Activated CD8-positive, alpha-beta T cell treated with anti-CD3 and anti-CD28 coated beads, Interleukin-2, amount 10 ng/mL, durations not matched to agents 7 days and 5 days (primary cell): ENCODE results near the gene SAG. TPM values are rescaled to one million over a fixed set of nuclear protein-coding genes. Genes with fewer than 3 reads are reported as not detected.

ENCODE experiments used
- ATAC-seq: fragments of 150-1000 bp; cut with Tn5 transposase; one replicate; pipeline ENCODE4 v1.10.0; 2021; ENCODE audit warnings: moderate library complexity
- CTCF ChIA-PET: fragments of 350-600 bp; sonication (Branson Sonifier 250); formaldehyde crosslinking; loops from one replicate; lab custom pipeline; 2021; ENCODE audit warnings: antibody characterized with exemption; lab: Charles Lee
- POLR2A ChIA-PET: fragments of 350-600 bp; sonication (Branson Sonifier 250); formaldehyde crosslinking; loops from one replicate; lab custom pipeline; 2021; ENCODE audit warnings: antibody characterized with exemption; lab: Charles Lee
- DNase-seq: peaks from one replicate; pipeline ENCODE4 v3.0.0-alpha.2; 2020
- H3K27ac Mint-ChIP-seq: one replicate; pipeline ENCODE4 v1.8.0; 2021; ENCODE audit warnings: mild to moderate bottlenecking, mixed read lengths
- H3K27me3 Mint-ChIP-seq: one replicate; pipeline ENCODE4 v1.8.0; 2021; ENCODE audit warnings: low read depth, mixed read lengths
- H3K36me3 Mint-ChIP-seq: one replicate; pipeline ENCODE4 v1.8.0; 2021; ENCODE audit warnings: low read depth, mixed read lengths
- H3K4me1 Mint-ChIP-seq: one replicate; pipeline ENCODE4 v1.8.0; 2021; ENCODE audit warnings: low read depth, mixed read lengths
- H3K4me3 Mint-ChIP-seq: one replicate; pipeline ENCODE4 v1.8.0; 2021; ENCODE audit warnings: mild to moderate bottlenecking, mixed read lengths
- H3K9me3 Mint-ChIP-seq: one replicate; pipeline ENCODE4 v1.8.0; 2022; ENCODE audit warnings: mixed read lengths; ENCODE audit not compliant: insufficient read depth
- total RNA-seq, 2 experiments: library from RNA; stranded (reverse); gene quantifications; one replicate each; pipeline ENCODE4 v1.2.3, GENCODE V29; 2021

Gene SAG
- total RNA-seq, 2 experiments from 2014 or later, result 0.05 TPM; not detected in 1

DNA sequence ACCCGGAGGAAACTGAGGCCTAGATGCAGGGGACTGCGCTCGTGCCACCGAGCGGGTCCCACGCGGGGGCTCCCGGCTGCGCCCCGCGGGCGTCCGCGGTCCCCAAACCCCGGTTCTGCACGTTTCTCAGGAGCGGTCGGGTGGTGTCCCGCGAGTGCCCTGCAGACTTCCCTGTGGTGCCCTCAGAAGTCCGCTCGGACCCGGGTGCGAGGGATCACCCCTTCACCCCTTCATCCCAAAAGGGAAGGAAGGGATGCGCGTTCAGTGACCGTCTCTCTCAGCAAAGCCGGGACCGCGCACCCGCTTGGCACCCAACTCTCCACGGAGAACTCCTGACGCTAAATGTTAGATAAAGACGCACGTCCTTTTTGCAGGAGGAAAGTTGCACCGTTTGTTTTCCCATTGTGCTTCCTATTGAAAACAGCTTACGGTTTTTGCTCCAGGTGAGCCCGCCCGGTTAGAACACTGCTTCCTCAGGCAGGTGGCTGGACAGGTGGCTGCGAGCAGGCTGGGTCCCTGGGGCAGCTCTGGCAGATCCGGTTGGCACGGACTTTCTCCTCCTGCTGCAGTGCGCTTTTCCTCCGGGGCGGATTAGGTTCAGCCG lies 47.5 kb downstream of the SAG start:
- ATAC-seq (no peak), DNase-seq (peak; percentile 29)
- POLR2A ChIA-PET, result interaction anchor here (1.5 kb wide), 1 partner anchor 44 kb away, joined by 4 read pairs; no protein-coding TSS in a partner anchor
- Mint-ChIP-seq H3K4me1 (peaks cover 85% of the 10 kb centered on the region), H3K4me3 (peak overlapping the region; percentile 85), H3K27me3 (no peaks in the 10 kb centered on the region), H3K9me3 (no peaks in the 10 kb centered on the region), H3K36me3 (peaks cover 50% of the 10 kb centered on the region), H3K27ac (peak overlapping the region; percentile 72)
- CTCF ChIA-PET, result interaction anchor here (0.8 to 3.6 kb wide), 7 partner anchors 8 to 89 kb away, joined by 3 to 21 read pairs (median 13); no protein-coding TSS in a partner anchor

- no peaks in the 10 kb centered on the region for H3K27me3 Mint-ChIP-seq
- ChIA-PET POLR2A (interaction anchor here (0.6 to 2.9 kb wide), 4 partner anchors 26 to 499 kb away, joined by 3 to 9 read pairs (median 4); partner anchors contain the start of gene HJURP), CTCF (interaction anchor here (1.0 to 3.6 kb wide), 7 partner anchors 11 to 88 kb away, joined by 3 to 16 read pairs (median 10); no protein-coding TSS in a partner anchor)
- H3K27ac Mint-ChIP-seq, result peak overlapping the region; percentile 62
- ATAC-seq, result no peak
- peaks cover 77% of the 10 kb centered on the region for H3K4me1 Mint-ChIP-seq
- DNase-seq, result no peak
- no peaks in the 10 kb centered on the region for H3K9me3 Mint-ChIP-seq
- peak overlapping the region; percentile 85 for H3K4me3 Mint-ChIP-seq
- H3K36me3 Mint-ChIP-seq, result peaks cover 52% of the 10 kb centered on the region
These were observed 48.3 kb downstream of the SAG start for GRCh38 chr2:233355916-233356315.

DNA sequence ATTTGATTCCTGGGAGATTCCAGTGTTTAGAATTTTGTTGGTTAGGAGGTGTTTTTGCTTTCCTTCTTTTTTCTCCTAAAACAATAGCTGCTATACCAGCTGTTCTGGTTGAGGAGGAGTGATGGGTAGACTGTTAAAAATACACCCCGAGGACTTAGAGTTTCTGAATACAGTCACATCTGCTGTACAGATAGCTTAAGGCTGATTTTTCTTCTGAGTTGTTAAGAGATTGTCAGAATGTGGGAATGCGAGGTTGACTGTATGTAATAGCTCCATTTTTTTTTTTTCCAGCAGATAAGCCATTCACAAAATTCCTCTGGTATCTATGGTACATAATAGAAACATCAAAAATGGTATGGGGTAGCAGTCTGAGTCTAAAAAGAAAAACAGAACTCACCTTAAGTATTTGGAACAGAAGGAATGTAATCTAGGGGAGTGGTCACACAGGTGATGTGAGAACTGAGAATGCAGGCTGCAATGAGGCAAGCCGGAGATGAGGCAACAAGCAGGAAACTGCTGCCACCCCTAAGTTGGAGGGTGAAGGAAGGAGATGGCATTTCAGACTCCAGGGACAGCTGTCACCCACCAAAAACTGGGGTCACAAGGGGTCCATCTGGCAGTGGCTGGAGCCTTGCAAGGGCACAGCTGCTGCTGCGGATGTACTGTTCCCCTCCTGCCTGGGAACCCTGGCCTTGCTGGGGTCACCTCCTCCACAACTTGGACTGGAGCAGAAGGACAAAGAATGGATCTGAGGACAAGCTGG lies 49.1 kb downstream of the SAG start:
- POLR2A ChIA-PET, result interaction anchor here (0.6 to 2.9 kb wide), 5 partner anchors 25 to 498 kb away, joined by 3 to 9 read pairs (median 4); partner anchors contain the start of gene HJURP

DNA sequence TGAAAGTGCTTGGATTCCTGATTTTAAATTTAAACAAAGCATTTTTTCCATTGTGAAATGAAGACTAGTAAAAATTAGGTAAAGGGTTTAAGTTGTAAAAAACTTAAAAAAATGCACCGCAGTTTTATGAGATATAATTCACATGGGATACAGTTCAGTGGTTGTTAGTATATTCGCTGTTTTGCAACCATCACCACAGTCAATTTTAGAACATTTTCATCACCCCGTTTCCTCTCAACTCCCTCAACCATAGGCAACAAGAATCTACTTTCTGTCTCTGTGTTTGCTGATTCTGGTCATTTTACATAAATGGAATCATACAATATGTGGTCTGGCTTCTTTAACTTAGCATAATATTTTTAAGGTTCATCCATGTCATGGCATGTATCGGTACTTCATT lies 50.7 kb downstream of the SAG start:
- ChIA-PET CTCF (interaction anchor here (0.9 to 3.6 kb wide), 9 partner anchors 26 to 90 kb away, joined by 3 to 16 read pairs (median 6); no protein-coding TSS in a partner anchor), POLR2A (interaction anchor here (1.0 to 2.9 kb wide), 5 partner anchors 11 to 91 kb away, joined by 3 to 9 read pairs (median 4); no protein-coding TSS in a partner anchor)
- DNase-seq (no peak), ATAC-seq (no peak)
- Mint-ChIP-seq H3K9me3 (no peaks in the 10 kb centered on the region), H3K4me3 (peak overlapping the region; percentile 20), H3K27ac (peak overlapping the region; percentile 7), H3K27me3 (no peaks in the 10 kb centered on the region), H3K4me1 (peaks cover 62% of the 10 kb centered on the region), H3K36me3 (peaks cover 59% of the 10 kb centered on the region)

More for the DNA sequence above, 49.1 kb downstream of the SAG start:
- Mint-ChIP-seq H3K36me3 (peaks cover 55% of the 10 kb centered on the region), H3K27me3 (no peaks in the 10 kb centered on the region), H3K4me3 (peak overlapping the region; percentile 85), H3K27ac (peak overlapping the region; percentile 40), H3K9me3 (no peaks in the 10 kb centered on the region), H3K4me1 (peaks cover 73% of the 10 kb centered on the region)
- ATAC-seq (no peak), DNase-seq (no peak)
- CTCF ChIA-PET, result interaction anchor here (0.9 to 3.6 kb wide), 9 partner anchors 25 to 88 kb away, joined by 3 to 16 read pairs (median 6); no protein-coding TSS in a partner anchor

GRCh38 chr2:233358947-233359346 lies 51.3 kb downstream of the SAG start:
- Mint-ChIP-seq H3K27me3 (no peaks in the 10 kb centered on the region), H3K27ac (no peak overlapping the region), H3K9me3 (no peaks in the 10 kb centered on the region), H3K4me3 (no peak overlapping the region), H3K36me3 (peaks cover 62% of the 10 kb centered on the region), H3K4me1 (peaks cover 60% of the 10 kb centered on the region)
- ATAC-seq, result no peak
- POLR2A ChIA-PET, result interaction anchor here (1.0 to 2.9 kb wide), 2 partner anchors 10 to 26 kb away, joined by 3 to 9 read pairs; no protein-coding TSS in a partner anchor
- no peak for DNase-seq
- CTCF ChIA-PET, result interaction anchor here (1.5 kb wide), 1 partner anchor 58 kb away, joined by 3 read pairs; no protein-coding TSS in a partner anchor

DNA sequence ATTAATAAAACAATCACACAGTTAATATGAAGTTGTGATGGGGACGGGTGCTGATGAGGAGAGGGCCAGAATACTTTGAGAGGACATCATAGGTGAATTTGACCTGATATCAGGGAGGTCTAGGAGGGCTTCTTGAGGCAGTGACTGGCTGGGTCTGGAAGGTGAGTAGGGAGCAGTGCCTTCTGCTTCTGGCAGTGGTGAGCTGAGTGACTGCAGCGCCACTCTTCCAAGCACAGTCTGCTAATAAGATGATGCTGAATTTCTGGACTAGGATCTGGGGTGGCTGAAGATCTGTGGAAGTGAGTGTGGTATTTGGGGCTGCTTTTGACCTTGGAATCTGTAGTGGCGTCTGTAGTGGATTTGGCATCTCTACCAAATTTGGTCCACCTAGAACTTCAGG lies 52.2 kb downstream of the SAG start:
- ATAC-seq (no peak), DNase-seq (no peak)
- CTCF ChIA-PET, result no interaction called here
- Mint-ChIP-seq H3K9me3 (no peaks in the 10 kb centered on the region), H3K36me3 (peaks cover 60% of the 10 kb centered on the region), H3K4me3 (no peak overlapping the region), H3K4me1 (peaks cover 59% of the 10 kb centered on the region), H3K27ac (no peak overlapping the region), H3K27me3 (no peaks in the 10 kb centered on the region)
- POLR2A ChIA-PET, result no interaction called here

GRCh38 chr2:233360771-233361176 lies 53.2 kb downstream of the SAG start:
- no peaks in the 10 kb centered on the region for H3K27me3 Mint-ChIP-seq
- peaks cover 54% of the 10 kb centered on the region for H3K36me3 Mint-ChIP-seq

DNA sequence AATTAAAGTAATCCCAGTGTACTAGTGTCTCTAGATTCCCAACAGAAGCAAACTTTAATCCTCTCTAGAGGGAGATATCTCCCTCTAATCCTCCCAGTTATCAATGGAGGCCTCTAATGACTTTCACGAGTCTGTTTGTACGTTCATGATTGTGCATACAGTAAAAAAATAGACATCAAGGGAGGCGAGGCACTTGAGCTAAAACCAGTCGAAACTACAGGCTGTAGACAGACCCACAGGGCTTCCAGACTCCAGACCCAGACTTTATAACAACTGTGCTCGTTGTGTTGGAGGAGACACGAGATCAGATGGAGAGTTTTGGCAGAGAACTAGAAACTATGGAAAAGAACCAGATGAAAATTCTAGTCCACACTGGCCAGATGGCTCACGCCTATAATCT lies 53.7 kb downstream of the SAG start:
- no peak overlapping the region for H3K4me3 Mint-ChIP-seq
- DNase-seq (no peak), ATAC-seq (no peak)
- ChIA-PET POLR2A (no interaction called here), CTCF (interaction anchor here (1.2 to 2.0 kb wide), 2 partner anchors 82 to 91 kb away, joined by 4 to 5 read pairs; no protein-coding TSS in a partner anchor)
- H3K9me3 Mint-ChIP-seq, result no peaks in the 10 kb centered on the region
- no peaks in the 10 kb centered on the region for H3K27me3 Mint-ChIP-seq
- H3K27ac Mint-ChIP-seq, result no peak overlapping the region
- H3K36me3 Mint-ChIP-seq, result peaks cover 49% of the 10 kb centered on the region
- peaks cover 53% of the 10 kb centered on the region for H3K4me1 Mint-ChIP-seq

More at GRCh38 chr2:233360771-233361176, 53.2 kb downstream of the SAG start:
- DNase-seq (no peak), ATAC-seq (no peak)
- H3K9me3 Mint-ChIP-seq, result no peaks in the 10 kb centered on the region
- H3K4me3 Mint-ChIP-seq, result no peak overlapping the region
- H3K27ac Mint-ChIP-seq, result no peak overlapping the region
- POLR2A ChIA-PET, result no interaction called here
- H3K4me1 Mint-ChIP-seq, result peaks cover 53% of the 10 kb centered on the region
- CTCF ChIA-PET, result interaction anchor here (2.0 kb wide), 1 partner anchor 90 kb away, joined by 4 read pairs; no protein-coding TSS in a partner anchor

DNA sequence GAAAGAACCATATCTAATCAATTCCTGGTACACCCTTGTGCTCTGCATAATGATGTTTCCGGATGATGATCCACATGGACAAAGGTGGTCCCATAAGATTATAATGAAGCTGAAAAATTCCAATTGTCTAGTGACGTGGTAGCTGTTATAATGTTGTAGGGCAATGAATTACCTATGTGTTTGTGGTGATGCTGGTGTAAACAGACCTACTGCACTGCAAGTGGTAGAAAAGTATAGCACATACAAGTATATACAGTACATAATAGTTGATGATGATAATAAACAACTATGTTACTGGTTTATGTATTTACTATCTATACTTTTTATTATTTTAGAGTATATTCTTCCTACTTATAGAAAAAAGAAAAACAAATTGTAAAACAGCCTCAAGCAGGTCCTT lies 55.1 kb downstream of the SAG start:
- POLR2A ChIA-PET, result interaction anchor here (0.6 to 1.2 kb wide), 2 partner anchors 23 to 73 kb away, joined by 3 read pairs; no protein-coding TSS in a partner anchor
- H3K4me1 Mint-ChIP-seq, result peaks cover 42% of the 10 kb centered on the region
- H3K27me3 Mint-ChIP-seq, result no peaks in the 10 kb centered on the region
- H3K36me3 Mint-ChIP-seq, result peaks cover 40% of the 10 kb centered on the region
- H3K9me3 Mint-ChIP-seq, result no peaks in the 10 kb centered on the region
- ATAC-seq (no peak), DNase-seq (no peak)
- H3K27ac Mint-ChIP-seq, result no peak overlapping the region
- H3K4me3 Mint-ChIP-seq, result no peak overlapping the region
- CTCF ChIA-PET, result interaction anchor here (1.1 to 1.9 kb wide), 3 partner anchors 19 to 85 kb away, joined by 3 to 4 read pairs (median 3); no protein-coding TSS in a partner anchor

- ChIA-PET POLR2A (interaction anchor here (1.2 kb wide), 1 partner anchor 22 kb away, joined by 3 read pairs; no protein-coding TSS in a partner anchor), CTCF (interaction anchor here (1.1 to 1.9 kb wide), 2 partner anchors 34 to 84 kb away, joined by 3 to 4 read pairs; no protein-coding TSS in a partner anchor)
- DNase-seq, result no peak
- H3K27ac Mint-ChIP-seq, result peak overlapping the region; percentile 5
- H3K9me3 Mint-ChIP-seq, result no peaks in the 10 kb centered on the region
- H3K4me3 Mint-ChIP-seq, result no peak overlapping the region
- H3K36me3 Mint-ChIP-seq, result peaks cover 35% of the 10 kb centered on the region
- H3K4me1 Mint-ChIP-seq, result peaks cover 36% of the 10 kb centered on the region
- H3K27me3 Mint-ChIP-seq, result no peaks in the 10 kb centered on the region
- ATAC-seq, result no peak
These were observed 56.2 kb downstream of the SAG start for GRCh38 chr2:233363744-233364235.
